ENCODE measurements around the gene SPACA6. TPM values are rescaled to one million over a fixed set of nuclear protein-coding genes. Genes with fewer than 3 reads are reported as not detected.

The SPACA6 gene
- total RNA-seq, 4 donors from 2014 or later = 9.7 to 112 (median 22.5) TPM

DNA sequence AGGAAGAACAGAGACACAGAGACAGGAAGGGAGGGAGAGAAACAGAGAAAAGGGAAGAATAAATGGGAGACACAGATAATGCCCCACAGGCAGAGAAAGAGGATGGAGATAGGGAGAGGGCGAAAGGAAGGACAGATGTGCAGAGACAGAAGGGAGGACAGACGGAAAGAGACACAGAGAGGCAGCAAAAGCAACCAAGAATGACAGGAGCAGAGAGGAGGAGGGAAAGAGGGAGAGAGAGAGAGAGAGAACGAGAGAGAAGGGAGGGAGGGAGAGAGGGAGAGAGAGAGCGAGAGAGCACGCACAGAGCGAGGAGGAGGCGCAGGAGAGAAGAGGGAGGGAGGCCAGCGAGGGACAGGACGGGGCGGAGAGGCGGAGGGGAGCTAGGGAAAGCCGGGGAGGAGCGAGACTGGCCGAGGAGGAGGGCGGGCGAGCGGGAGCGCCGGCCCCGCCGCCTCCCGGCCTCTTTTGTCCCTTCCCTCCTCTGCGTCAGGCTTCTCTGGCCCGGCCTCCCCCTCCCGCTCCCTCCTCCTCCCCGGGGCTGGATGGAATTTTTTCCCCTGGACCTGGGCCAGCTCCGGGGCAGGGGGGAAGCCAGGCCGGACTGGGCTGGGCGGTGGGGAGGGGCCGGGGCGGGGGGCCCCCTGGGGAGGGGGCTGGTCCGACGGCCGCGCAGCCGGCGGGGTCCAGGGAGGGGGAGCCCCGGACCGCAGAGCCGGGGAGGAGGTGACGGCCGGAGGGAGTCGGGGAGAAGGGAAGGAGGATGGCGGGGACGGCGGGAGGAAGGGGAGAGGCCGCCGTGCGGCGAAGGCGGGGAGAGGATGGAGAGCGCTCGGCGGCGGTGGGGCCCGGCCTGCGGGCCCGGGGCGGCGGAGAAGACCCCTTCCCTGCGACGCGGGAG, 4.2 kb upstream of the SPACA6 start:
- DNase-seq = peak; percentile 95 to 96
- H3K4me1 ChIP-seq = peaks cover 0 to 20% of the 10 kb centered on the region in 2 donors
- H3K4me3 ChIP-seq = peak overlapping the region; percentile 95 to 99
- no peaks in the 10 kb centered on the region for H3K36me3 ChIP-seq
- H3K9me3 ChIP-seq = no peaks in the 10 kb centered on the region
- H3K27ac ChIP-seq = peak overlapping the region; percentile 100
- no peaks in the 10 kb centered on the region for H3K27me3 ChIP-seq
- TF ChIP-seq CTCF (IDR thresholded peaks at IDR 0.05) (peak; percentile 15 to 53 (median 30)), POLR2A (IDR thresholded peaks at IDR 0.05) (peak; percentile 57 to 68)
- intact Hi-C loops (cut with DNase I; ENCODE audit: low total_unique reads) = no loop called here

- H3K27me3 ChIP-seq = no peaks in the 10 kb centered on the region
- no peaks in the 10 kb centered on the region for H3K9me3 ChIP-seq
- no peak for TF ChIP-seq POLR2A (IDR thresholded peaks at IDR 0.05)
- TF ChIP-seq CTCF (IDR thresholded peaks at IDR 0.05) = no peak
- peak overlapping the region; percentile 95 to 99 for H3K4me3 ChIP-seq
- H3K4me1 ChIP-seq = peaks cover 0 to 24% of the 10 kb centered on the region in 2 donors
- no peaks in the 10 kb centered on the region for H3K36me3 ChIP-seq
- DNase-seq = peak; percentile 65 to 74
- H3K27ac ChIP-seq = peak overlapping the region; percentile 100
- intact Hi-C loops (cut with DNase I; ENCODE audit: low total_unique reads) = no loop called here
Measured at GRCh38 chr19:51689751-51690453, 3.2 kb upstream of the SPACA6 start.

GRCh38 chr19:51690454-51691073, 2.6 kb upstream of the SPACA6 start:
- no peaks in the 10 kb centered on the region for H3K9me3 ChIP-seq
- H3K4me3 ChIP-seq = peak overlapping the region; percentile 95 to 99
- intact Hi-C loops (cut with DNase I; ENCODE audit: low total_unique reads) = no loop called here
- no peak for TF ChIP-seq CTCF (IDR thresholded peaks at IDR 0.05)
- TF ChIP-seq POLR2A (IDR thresholded peaks at IDR 0.05) = peak; percentile 44 to 75
- H3K36me3 ChIP-seq = no peaks in the 10 kb centered on the region
- peak; percentile 79 to 85 for DNase-seq
- H3K4me1 ChIP-seq = peaks cover 0 to 24% of the 10 kb centered on the region in 2 donors
- H3K27ac ChIP-seq = peak overlapping the region; percentile 100
- H3K27me3 ChIP-seq = no peaks in the 10 kb centered on the region

- intact Hi-C loops (cut with DNase I; ENCODE audit: low total_unique reads) = no loop called here
- Histone ChIP-seq H3K9me3 (no peaks in the 10 kb centered on the region), H3K27me3 (no peaks in the 10 kb centered on the region), H3K36me3 (no peaks in the 10 kb centered on the region), H3K4me3 (peak overlapping the region; percentile 95 to 99), H3K27ac (peak overlapping the region; percentile 100), H3K4me1 (peaks cover 0 to 24% of the 10 kb centered on the region in 2 donors)
- TF ChIP-seq POLR2A (IDR thresholded peaks at IDR 0.05) (no peak), CTCF (IDR thresholded peaks at IDR 0.05) (peak in 1 of 4 experiments; percentile 24)
- DNase-seq = no peak
Measured at GRCh38 chr19:51691074-51691583, 2.0 kb upstream of the SPACA6 start.

Data from uterus (tissue), 4 donors.